HuH-7 (cell line): ENCODE results near the gene IFT52.

ENCODE experiments used
- DNase-seq: peaks from one replicate; pipeline ENCODE4 v3.0.0; 2011; ENCODE audit warnings: low spot score

IFT52 gene

DNA sequence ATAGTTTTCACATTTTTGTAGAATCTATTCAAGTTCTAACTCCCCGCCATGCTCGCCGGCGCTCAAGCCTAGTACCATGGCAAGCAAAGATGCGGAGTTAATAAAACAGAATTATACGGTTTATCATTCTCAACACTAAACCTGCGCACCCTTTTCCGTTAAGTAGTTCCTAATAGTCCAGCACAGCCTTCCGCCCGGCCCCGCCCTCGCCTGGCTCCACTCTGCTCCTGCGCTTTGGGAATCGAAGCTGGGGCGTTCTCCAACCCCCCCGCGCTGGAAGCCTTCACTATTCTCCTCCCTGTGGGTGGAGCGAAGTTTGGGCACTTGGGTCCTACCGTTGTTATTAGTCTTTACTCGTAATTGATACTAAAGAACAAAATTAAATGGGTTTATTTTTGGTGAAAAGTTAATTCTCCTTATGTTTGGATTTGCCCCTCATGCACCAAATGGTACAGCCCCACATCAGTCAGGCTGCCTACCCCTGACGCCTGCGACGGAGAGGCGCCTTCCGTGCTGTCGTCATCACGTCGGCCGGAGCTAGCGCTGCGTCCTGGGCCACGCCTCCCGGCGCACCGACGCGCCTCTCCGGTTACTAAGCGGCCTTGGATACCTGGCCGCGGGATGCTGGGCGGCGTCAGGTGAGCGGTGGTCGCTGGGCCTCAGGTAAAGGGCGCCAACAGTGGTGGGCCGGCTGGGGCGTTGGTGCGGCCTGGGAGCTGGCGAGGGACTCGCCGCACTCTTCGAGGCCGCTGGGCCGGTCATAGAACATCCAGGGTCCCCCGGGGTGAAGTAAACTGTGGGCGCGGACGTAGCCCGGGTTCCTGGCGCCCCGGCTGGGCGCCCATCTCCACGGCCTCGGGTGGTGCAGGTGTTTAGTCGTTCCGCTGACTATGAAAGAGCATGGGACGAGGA lies at the start of gene IFT52:
IFT52 (plus strand) TSS at position 546 of the 912 bp plus-strand sequence. CDS start 3,762 bp downstream, outside the sequence.
- peak; percentile 92 for DNase-seq

DNA sequence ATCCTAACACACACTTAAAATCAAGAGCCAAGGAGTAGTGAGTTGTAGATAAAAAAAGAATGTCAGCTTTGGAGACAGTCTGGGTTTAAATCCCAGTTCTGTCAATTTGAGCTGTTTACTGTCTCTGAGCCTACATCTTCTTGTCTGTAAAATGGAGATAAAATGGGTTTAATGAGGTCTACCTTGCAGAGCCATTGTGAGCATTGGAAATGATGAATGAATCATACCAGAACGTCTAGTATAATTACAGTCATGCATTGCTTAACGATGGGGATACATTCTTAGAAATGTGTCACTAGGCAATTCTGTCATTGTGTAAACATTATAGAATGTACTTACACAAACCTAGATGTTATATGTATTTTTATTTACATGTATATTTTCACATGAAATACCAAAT lies 49.5 kb upstream of the IFT52 start:
- no peak for DNase-seq

DNA sequence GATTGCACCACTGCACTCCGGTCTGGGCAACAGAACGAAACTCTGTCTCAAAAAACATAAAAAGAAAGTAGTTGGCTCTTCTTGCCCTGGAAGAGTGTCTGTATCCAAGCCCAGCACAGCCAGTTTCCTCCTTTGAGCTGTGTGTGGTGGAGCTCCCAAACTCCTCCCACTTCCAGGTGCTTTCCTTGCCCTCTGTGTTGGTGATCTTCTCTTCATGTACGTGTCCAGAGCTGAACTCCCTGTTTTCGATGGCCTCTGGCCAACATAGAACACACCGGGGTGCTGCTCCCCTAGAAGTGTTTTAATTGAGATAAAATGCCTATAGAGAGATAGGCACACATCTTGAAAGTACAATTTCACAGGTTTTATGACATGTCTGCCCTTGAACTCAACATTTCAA lies 48.6 kb upstream of the IFT52 start:
- no peak for DNase-seq

- no peak for DNase-seq
These were observed 48.1 kb upstream of the IFT52 start for GRCh38 chr20:43542674-43543073.

DNA sequence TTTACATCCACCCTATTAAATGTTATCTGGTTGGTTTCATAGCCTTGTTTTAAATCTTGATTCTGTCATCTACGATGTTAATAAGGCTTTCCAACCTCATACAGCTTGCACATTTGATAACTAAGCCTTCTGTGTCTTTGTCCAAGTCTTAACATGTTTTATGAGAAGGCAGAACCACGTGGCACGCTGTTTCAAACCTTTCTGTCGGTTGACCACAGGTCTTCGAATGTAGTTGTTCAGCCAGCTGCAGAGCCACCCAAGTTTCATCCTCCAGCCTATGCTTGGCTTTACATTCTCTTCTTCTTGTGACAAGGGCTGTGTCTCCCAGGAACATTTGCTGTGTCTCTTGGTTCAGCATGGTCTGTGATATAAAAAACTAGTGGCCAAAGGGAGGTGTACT lies 47.6 kb upstream of the IFT52 start:
- DNase-seq, result no peak

GRCh38 chr20:43544501-43544900 lies 46.2 kb upstream of the IFT52 start:
- DNase-seq, result no peak

DNA sequence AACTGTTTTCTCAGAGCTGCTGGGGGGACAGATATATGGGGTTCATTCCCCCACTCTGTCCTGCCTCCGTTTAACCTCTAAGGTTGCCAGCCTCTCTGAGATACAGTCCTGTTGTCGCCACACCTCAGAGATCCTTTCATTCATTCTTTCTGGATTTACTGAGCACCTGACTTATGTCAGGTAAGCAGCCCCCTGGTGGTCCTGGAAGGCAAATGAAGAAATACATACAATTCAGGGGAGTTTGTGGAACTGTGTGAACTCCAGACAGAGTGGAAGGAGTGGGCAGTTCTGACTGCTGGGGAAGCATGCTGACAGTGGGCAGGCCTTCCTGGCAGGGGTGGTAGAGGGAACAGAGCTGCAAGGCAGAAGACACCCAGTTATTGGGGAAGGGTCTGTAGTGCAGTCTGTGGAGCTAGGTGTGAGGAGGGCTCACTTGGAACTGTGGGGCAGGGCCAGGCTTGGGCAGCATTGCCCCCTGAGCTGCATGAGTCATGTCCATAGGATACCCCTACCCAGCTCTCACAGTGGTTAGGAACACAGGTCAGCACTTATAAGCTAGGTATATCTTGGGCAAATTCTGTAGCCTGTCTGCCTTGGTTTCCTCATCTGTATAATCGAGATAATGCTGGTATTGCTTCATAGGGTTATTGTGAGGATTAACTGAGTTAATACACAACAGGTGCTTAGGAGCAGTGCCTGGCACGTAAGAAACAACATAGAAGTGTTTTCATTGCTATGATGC lies 44.7 kb upstream of the IFT52 start:
- no peak for DNase-seq

- DNase-seq, result no peak
These were observed 42.4 kb upstream of the IFT52 start for GRCh38 chr20:43548273-43548880.

GRCh38 chr20:43549416-43550065 lies 41.2 kb upstream of the IFT52 start:
- DNase-seq, result no peak

DNA sequence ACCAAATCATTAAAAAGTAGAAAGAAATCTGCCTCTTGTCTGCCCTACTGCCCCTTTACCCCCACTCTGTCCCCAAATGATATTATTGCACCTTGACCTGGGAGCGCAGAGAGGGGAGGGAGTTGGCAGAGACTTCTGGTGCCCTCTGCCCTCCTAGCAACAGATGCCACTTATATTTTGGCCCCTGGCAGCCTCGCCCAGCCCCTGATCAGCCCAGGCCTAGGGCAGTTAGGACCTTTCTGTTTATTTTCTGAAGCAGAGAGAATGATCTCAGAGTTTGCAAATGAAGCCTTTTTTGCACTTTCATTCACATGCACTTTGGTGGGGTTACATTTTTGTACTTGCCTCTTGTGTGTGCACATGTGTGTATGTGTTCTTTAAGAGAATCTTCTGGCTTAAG lies 40.3 kb upstream of the IFT52 start:
- DNase-seq, result no peak

GRCh38 chr20:43554369-43554768 lies 36.4 kb upstream of the IFT52 start:
- DNase-seq, result no peak

- DNase-seq, result peak; percentile 93
These were observed 32.2 kb upstream of the IFT52 start, which contains the start of gene SGK2 for GRCh38 chr20:43558412-43559146. Gene SGK2, plus strand, starts transcription at chr20:43559027. Its CDS starts 7,469 bp downstream, at chr20:43566496.

GRCh38 chr20:43559147-43559987 lies 31.4 kb upstream of the IFT52 start:
- no peak for DNase-seq

- no peak for DNase-seq
These were observed 29.8 kb upstream of the IFT52 start for GRCh38 chr20:43560974-43561373.

- peak; percentile 32 for DNase-seq
These were observed 27.3 kb upstream of the IFT52 start for GRCh38 chr20:43563429-43563828.

GRCh38 chr20:43563991-43564390 lies 26.7 kb upstream of the IFT52 start:
- no peak for DNase-seq

GRCh38 chr20:43564455-43564854 lies 26.3 kb upstream of the IFT52 start:
- DNase-seq, result no peak

GRCh38 chr20:43564993-43565757 lies 25.6 kb upstream of the IFT52 start:
- DNase-seq, result no peak

- no peak for DNase-seq
These were observed 25.0 kb upstream of the IFT52 start for GRCh38 chr20:43565758-43566104.

- no peak for DNase-seq
These were observed 23.3 kb upstream of the IFT52 start for GRCh38 chr20:43567477-43567876.
